Natural killer cell (primary cell): ENCODE data around the gene XXYLT1. TPM values are rescaled to one million over a fixed set of nuclear protein-coding genes. Genes with fewer than 3 reads are reported as not detected.

Experiments
- ATAC-seq, 3 donors: fragments of 150-1000 bp in 2 of 3; fragments of 200-7000 bp in 1 of 3; cut with Tn5 transposase; 1 replicate in 1 of 3; 2 replicates in 2 of 3; pipeline ENCODE4 v1.10.0; 2021; ENCODE audit warnings: mild to moderate bottlenecking in 2 of 3, moderate library complexity in 2 of 3
- DNase-seq, 2 donors: peaks; one replicate each; pipeline versions ENCODE4 v3.0.0 to v3.0.0-alpha.2; 2013 to 2021; ENCODE audit warnings: mixed read lengths in 1 of 2
- H3K27ac ChIP-seq: one replicate; pipeline ENCODE4 v1.5.1; 2013; ENCODE audit warnings: mild to moderate bottlenecking, low read length
- H3K27me3 ChIP-seq: one replicate; pipeline ENCODE4 v1.6.1; 2013; ENCODE audit warnings: low read length; ENCODE audit not compliant: control insufficient read depth, insufficient read depth
- H3K36me3 ChIP-seq: one replicate; pipeline ENCODE4 v1.6.1; 2013; ENCODE audit warnings: low read length; ENCODE audit not compliant: control insufficient read depth, insufficient read depth
- H3K4me1 ChIP-seq: one replicate; pipeline ENCODE4 v1.6.1; 2013; ENCODE audit warnings: low read length; ENCODE audit not compliant: control insufficient read depth, insufficient read depth
- H3K4me3 ChIP-seq: one replicate; pipeline ENCODE4 v1.5.1; 2013; ENCODE audit warnings: low read length
- H3K9me3 ChIP-seq: one replicate; pipeline ENCODE4 v1.6.1; 2013; ENCODE audit warnings: low read length; ENCODE audit not compliant: control insufficient read depth, insufficient read depth
- H3K27ac Mint-ChIP-seq, 2 donors: one replicate each; pipeline ENCODE4 v1.8.0; 2022; ENCODE audit warnings: mild to moderate bottlenecking in 2 of 2, mixed read lengths in 2 of 2, moderate library complexity in 1 of 2
- H3K27me3 Mint-ChIP-seq, 2 donors: one replicate each; pipeline ENCODE4 v1.8.0; 2022; ENCODE audit warnings: low read depth in 2 of 2, mixed read lengths in 2 of 2
- H3K36me3 Mint-ChIP-seq: one replicate; pipeline ENCODE4 v1.8.0; 2022; ENCODE audit warnings: mixed read lengths
- H3K4me1 Mint-ChIP-seq, 2 donors: one replicate each; pipeline ENCODE4 v1.8.0; 2022; ENCODE audit warnings: mixed read lengths in 2 of 2
- H3K4me3 Mint-ChIP-seq: one replicate; pipeline ENCODE4 v1.8.0; 2022; ENCODE audit warnings: mild to moderate bottlenecking, moderate library complexity, mixed read lengths
- H3K9me3 Mint-ChIP-seq, 2 donors: one replicate each; pipeline ENCODE4 v1.8.0; 2022; ENCODE audit warnings: mixed read lengths in 2 of 2
- CTCF ChIP-seq: fragments of 200-600 bp; IDR thresholded peaks from one replicate; pipeline ENCODE4 v1.8.0; 2022; ENCODE audit warnings: antibody characterized with exemption
- WGBS: methylation state at CpG from one replicate; pipeline ENCODE4 v1.1.7; 2013; ENCODE audit warnings: missing lambda C conversion rate; ENCODE audit not compliant: insufficient coverage; 5-methylcytosine and 5-hydroxymethylcytosine counted together
- intact Hi-C: fragments of 100-400 bp; cut with micrococcal nuclease; formaldehyde crosslinking; loops from one replicate; pipeline ENCODE4 v1.14.2; 2022
- total RNA-seq, 4 donors: library from RNA; stranded (reverse); fragments of 120-200 nt in 1 of 4; gene quantifications; one replicate each; pipeline versions ENCODE4 v1.2.3 to v1.2.4, GENCODE V29; 2013 to 2022

Gene XXYLT1
- total RNA-seq, 3 donors from 2014 or later (not counting 1 experiment from before 2014, with no cell fraction given): 8.7 to 13.6 (median 10.2) TPM

- peaks cover 19 to 20% of the 10 kb centered on the region in 2 donors for H3K4me1 Mint-ChIP-seq
- H3K9me3 Mint-ChIP-seq: no peaks in the 10 kb centered on the region
- no peaks in the 10 kb centered on the region for H3K27me3 Mint-ChIP-seq
- H3K4me3 Mint-ChIP-seq: no peak overlapping the region
- no peak overlapping the region for H3K27ac Mint-ChIP-seq
- no peak for TF ChIP-seq CTCF
- Histone ChIP-seq H3K4me3 (no peak overlapping the region), H3K4me1 (peaks cover 12% of the 10 kb centered on the region), H3K36me3 (no peaks in the 10 kb centered on the region), H3K27me3 (no peaks in the 10 kb centered on the region), H3K27ac (no peak overlapping the region), H3K9me3 (no peaks in the 10 kb centered on the region)
- H3K36me3 Mint-ChIP-seq: no peaks in the 10 kb centered on the region
- ATAC-seq: no peak
- intact Hi-C loops: no loop called here
- no peak for DNase-seq
- WGBS: 88% methylated on average over 4 of the region's 4 CpGs
Measured at GRCh38 chr3:195122261-195122660, 148.7 kb downstream of the XXYLT1 start.

GRCh38 chr3:195120267-195120601 is 150.7 kb downstream of the XXYLT1 start:
- H3K27me3 Mint-ChIP-seq: no peaks in the 10 kb centered on the region
- H3K9me3 Mint-ChIP-seq: no peaks in the 10 kb centered on the region
- no peak overlapping the region for H3K4me3 Mint-ChIP-seq
- no peak for TF ChIP-seq CTCF
- H3K4me1 ChIP-seq: no peaks in the 10 kb centered on the region
- no peak overlapping the region for H3K27ac Mint-ChIP-seq
- DNase-seq (no peak), ATAC-seq (no peak)
- H3K36me3 Mint-ChIP-seq: no peaks in the 10 kb centered on the region
- intact Hi-C loops: no loop called here
- H3K9me3 ChIP-seq: no peaks in the 10 kb centered on the region
- H3K4me1 Mint-ChIP-seq: peaks cover 13 to 15% of the 10 kb centered on the region in 2 donors
- H3K36me3 ChIP-seq: no peaks in the 10 kb centered on the region
- 94% methylated on average over 2 of the region's 2 CpGs for WGBS
- no peak overlapping the region for H3K27ac ChIP-seq
- no peaks in the 10 kb centered on the region for H3K27me3 ChIP-seq
- no peak overlapping the region for H3K4me3 ChIP-seq

GRCh38 chr3:195119461-195120266 is 151.3 kb downstream of the XXYLT1 start:
- Mint-ChIP-seq H3K4me1 (peaks cover 13 to 15% of the 10 kb centered on the region in 2 donors), H3K9me3 (no peaks in the 10 kb centered on the region), H3K27me3 (no peaks in the 10 kb centered on the region), H3K4me3 (no peak overlapping the region), H3K27ac (no peak overlapping the region), H3K36me3 (no peaks in the 10 kb centered on the region)
- intact Hi-C loops: no loop called here
- TF ChIP-seq CTCF: no peak
- Histone ChIP-seq H3K27me3 (no peaks in the 10 kb centered on the region), H3K27ac (no peak overlapping the region), H3K4me1 (no peaks in the 10 kb centered on the region), H3K9me3 (no peaks in the 10 kb centered on the region), H3K36me3 (no peaks in the 10 kb centered on the region), H3K4me3 (no peak overlapping the region)
- WGBS: 96% methylated on average over 16 of the region's 16 CpGs
- DNase-seq (no peak), ATAC-seq (no peak)

GRCh38 chr3:195118671-195119070 is 152.3 kb downstream of the XXYLT1 start:
- H3K36me3 ChIP-seq: no peaks in the 10 kb centered on the region
- no peak for ATAC-seq
- no peak for TF ChIP-seq CTCF
- no peak for DNase-seq
- intact Hi-C loops: no loop called here
- H3K9me3 Mint-ChIP-seq: no peaks in the 10 kb centered on the region
- H3K27me3 Mint-ChIP-seq: no peaks in the 10 kb centered on the region
- H3K4me1 Mint-ChIP-seq: peaks cover 13 to 15% of the 10 kb centered on the region in 2 donors
- no peaks in the 10 kb centered on the region for H3K4me1 ChIP-seq
- no peak overlapping the region for H3K27ac ChIP-seq
- H3K4me3 Mint-ChIP-seq: no peak overlapping the region
- no peak overlapping the region for H3K4me3 ChIP-seq
- no peak overlapping the region for H3K27ac Mint-ChIP-seq
- no peaks in the 10 kb centered on the region for H3K36me3 Mint-ChIP-seq
- no peaks in the 10 kb centered on the region for H3K9me3 ChIP-seq
- no peaks in the 10 kb centered on the region for H3K27me3 ChIP-seq
- 92% methylated on average over 13 of the region's 13 CpGs for WGBS
